ENCODE data around the gene LASP1.

Gene LASP1

GRCh38 chr17:38885728-38886642 is 16.1 kb downstream of the LASP1 start:
- in situ Hi-C loops (cut with MboI; ENCODE audit: low sequenced_read_pairs): no loop called here

GRCh38 chr17:38886643-38887010 is 16.8 kb downstream of the LASP1 start:
- in situ Hi-C loops (cut with MboI; ENCODE audit: low sequenced_read_pairs): no loop called here

- in situ Hi-C loops (cut with MboI; ENCODE audit: low sequenced_read_pairs): no loop called here
Measured at GRCh38 chr17:38888842-38889241, 19.0 kb downstream of the LASP1 start.

- in situ Hi-C loops (cut with MboI; ENCODE audit: low sequenced_read_pairs): no loop called here
Measured at GRCh38 chr17:38889745-38890409, 20.0 kb downstream of the LASP1 start.

GRCh38 chr17:38890410-38890746 is 20.5 kb downstream of the LASP1 start:
- in situ Hi-C loops (cut with MboI; ENCODE audit: low sequenced_read_pairs): no loop called here

GRCh38 chr17:38891441-38891840 is 21.6 kb downstream of the LASP1 start:
- in situ Hi-C loops (cut with MboI; ENCODE audit: low sequenced_read_pairs): no loop called here

GRCh38 chr17:38892083-38892482 is 22.2 kb downstream of the LASP1 start:
- in situ Hi-C loops (cut with MboI; ENCODE audit: low sequenced_read_pairs): no loop called here

- in situ Hi-C loops (cut with MboI; ENCODE audit: low sequenced_read_pairs): no loop called here
Measured at GRCh38 chr17:38892620-38893019, 22.8 kb downstream of the LASP1 start.

GRCh38 chr17:38893113-38893512 is 23.3 kb downstream of the LASP1 start:
- in situ Hi-C loops (cut with MboI; ENCODE audit: low sequenced_read_pairs): no loop called here

GRCh38 chr17:38893607-38894006 is 23.7 kb downstream of the LASP1 start:
- in situ Hi-C loops (cut with MboI; ENCODE audit: low sequenced_read_pairs): no loop called here

- in situ Hi-C loops (cut with MboI; ENCODE audit: low sequenced_read_pairs): no loop called here
Measured at GRCh38 chr17:38894276-38894675, 24.4 kb downstream of the LASP1 start.

GRCh38 chr17:38896346-38896954 is 26.6 kb downstream of the LASP1 start:
- in situ Hi-C loops (cut with MboI; ENCODE audit: low sequenced_read_pairs): no loop called here

GRCh38 chr17:38897176-38897575 is 27.3 kb downstream of the LASP1 start:
- in situ Hi-C loops (cut with MboI; ENCODE audit: low sequenced_read_pairs): no loop called here

GRCh38 chr17:38897671-38898290 is 27.9 kb downstream of the LASP1 start:
- in situ Hi-C loops (cut with MboI; ENCODE audit: low sequenced_read_pairs): no loop called here

GRCh38 chr17:38898291-38898679 is 28.4 kb downstream of the LASP1 start:
- in situ Hi-C loops (cut with MboI; ENCODE audit: low sequenced_read_pairs): no loop called here

- in situ Hi-C loops (cut with MboI; ENCODE audit: low sequenced_read_pairs): no loop called here
Measured at GRCh38 chr17:38898812-38899348, 29.0 kb downstream of the LASP1 start.

- in situ Hi-C loops (cut with MboI; ENCODE audit: low sequenced_read_pairs): no loop called here
Measured at GRCh38 chr17:38899421-38899820, 29.6 kb downstream of the LASP1 start.

- in situ Hi-C loops (cut with MboI; ENCODE audit: low sequenced_read_pairs): no loop called here
Measured at GRCh38 chr17:38900978-38901656, 31.3 kb downstream of the LASP1 start.

GRCh38 chr17:38903404-38903803 is 33.5 kb downstream of the LASP1 start:
- in situ Hi-C loops (cut with MboI; ENCODE audit: low sequenced_read_pairs): no loop called here

GRCh38 chr17:38904892-38905291 is 35.0 kb downstream of the LASP1 start:
- in situ Hi-C loops (cut with MboI; ENCODE audit: low sequenced_read_pairs): no loop called here

- in situ Hi-C loops (cut with MboI; ENCODE audit: low sequenced_read_pairs): no loop called here
Measured at GRCh38 chr17:38905375-38905774, 35.5 kb downstream of the LASP1 start.
